Activated CD4-positive, alpha-beta memory T cell treated with anti-CD3 and anti-CD28 coated beads, Interleukin-2, amount 10 ng/mL, durations not matched to agents 7 days and 5 days (primary cell): Measurements from ENCODE around the gene PTGER4. TPM values are rescaled to one million over a fixed set of nuclear protein-coding genes. Genes with fewer than 3 reads are reported as not detected.
"Not testable (repeated sequence)": the region's sequence is repeated elsewhere in the genome, so short reads cannot be mapped to it uniquely, and the experiment has no call there.

Experiments
- CTCF ChIA-PET: fragments of 350-600 bp; sonication (Branson Sonifier 250); formaldehyde crosslinking; loops from one replicate; lab custom pipeline; 2021; ENCODE audit warnings: antibody characterized with exemption, inconsistent platforms; lab: Charles Lee
- POLR2A ChIA-PET: fragments of 350-600 bp; sonication (Branson Sonifier 250); formaldehyde crosslinking; loops from one replicate; lab custom pipeline; 2021; ENCODE audit warnings: antibody characterized with exemption; lab: Charles Lee
- DNase-seq: peaks from one replicate; pipeline ENCODE4 v3.0.0-alpha.2; 2020
- H3K27ac Mint-ChIP-seq: one replicate; pipeline ENCODE4 v1.8.0; 2021; ENCODE audit warnings: mild to moderate bottlenecking, mixed read lengths
- H3K27me3 Mint-ChIP-seq: one replicate; pipeline ENCODE4 v1.8.0; 2021; ENCODE audit warnings: mixed read lengths
- H3K36me3 Mint-ChIP-seq: one replicate; pipeline ENCODE4 v1.8.0; 2021; ENCODE audit warnings: low read depth, mixed read lengths
- H3K4me1 Mint-ChIP-seq: one replicate; pipeline ENCODE4 v1.8.0; 2021; ENCODE audit warnings: mixed read lengths
- H3K4me3 Mint-ChIP-seq: one replicate; pipeline ENCODE4 v1.8.0; 2021; ENCODE audit warnings: mild to moderate bottlenecking, mixed read lengths
- H3K9me3 Mint-ChIP-seq: one replicate; pipeline ENCODE4 v1.8.0; 2021; ENCODE audit warnings: mixed read lengths
- total RNA-seq, 2 experiments: library from RNA; stranded (reverse); gene quantifications; one replicate each; pipeline ENCODE4 v1.2.3, GENCODE V29; 2021

PTGER4 gene
- 10 to 100 TPM; 51.0 to 54.1 TPM for total RNA-seq

DNA sequence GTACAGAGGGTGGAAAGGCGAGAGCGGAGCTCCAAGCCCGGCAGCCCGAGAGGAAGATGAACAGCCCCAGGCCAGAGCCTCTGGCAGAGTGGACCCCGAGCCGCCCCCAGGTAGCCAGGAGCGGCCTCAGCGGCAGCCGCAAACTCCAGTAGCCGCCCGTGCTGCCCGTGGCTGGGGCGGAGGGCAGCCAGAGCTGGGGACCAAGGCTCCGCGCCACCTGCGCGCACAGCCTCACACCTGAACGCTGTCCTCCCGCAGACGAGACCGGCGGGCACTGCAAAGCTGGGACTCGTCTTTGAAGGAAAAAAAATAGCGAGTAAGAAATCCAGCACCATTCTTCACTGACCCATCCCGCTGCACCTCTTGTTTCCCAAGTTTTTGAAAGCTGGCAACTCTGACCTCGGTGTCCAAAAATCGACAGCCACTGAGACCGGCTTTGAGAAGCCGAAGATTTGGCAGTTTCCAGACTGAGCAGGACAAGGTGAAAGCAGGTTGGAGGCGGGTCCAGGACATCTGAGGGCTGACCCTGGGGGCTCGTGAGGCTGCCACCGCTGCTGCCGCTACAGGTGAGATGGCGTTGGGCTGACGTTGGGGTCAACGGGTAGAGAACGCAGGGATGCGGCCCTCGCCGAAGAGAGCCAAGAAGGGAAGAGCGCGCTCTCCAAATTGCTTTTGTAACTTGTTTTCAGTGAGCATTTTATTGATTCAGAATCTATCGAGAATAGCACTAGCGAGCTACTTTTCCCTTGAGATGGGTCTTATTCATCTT lies at the start of gene PTGER4:
TSS of gene PTGER4 (plus strand) at position 3 of the 769 bp plus-strand sequence. CDS start 1,079 bp downstream, outside the sequence.
- Mint-ChIP-seq H3K4me3 (peak within 1 kb of the TSS; percentile 95), H3K27me3 (no peaks in the 10 kb centered on the region), H3K27ac (peak within 1 kb of the TSS; percentile 96), H3K36me3 (peaks cover 45% of the 10 kb centered on the region), H3K4me1 (peaks cover 47% of the 10 kb centered on the region), H3K9me3 (no peaks in the 10 kb centered on the region)
- peak; percentile 52 for DNase-seq
- CTCF ChIA-PET = interaction anchor here (1.1 to 3.4 kb wide), 6 partner anchors 10 to 295 kb away, joined by 3 to 11 read pairs (median 4); no protein-coding TSS in a partner anchor
- POLR2A ChIA-PET = interaction anchor here (0.6 to 8.9 kb wide), 30 partner anchors 9 to 1485 kb away, joined by 3 to 145 read pairs (median 4); no protein-coding TSS in a partner anchor

- Mint-ChIP-seq H3K27me3 (no peaks in the 10 kb centered on the region), H3K27ac (no peak overlapping the region), H3K36me3 (peaks cover 12% of the 10 kb centered on the region), H3K9me3 (peaks cover 4% of the 10 kb centered on the region), H3K4me3 (no peak overlapping the region), H3K4me1 (no peaks in the 10 kb centered on the region)
- ChIA-PET POLR2A (no interaction called here), CTCF (no interaction called here)
- no peak for DNase-seq
These were observed 49.6 kb upstream of the PTGER4 start for GRCh38 chr5:40630126-40630525.

- DNase-seq = no peak
- ChIA-PET CTCF (no interaction called here), POLR2A (no interaction called here)
- H3K4me1 Mint-ChIP-seq = no peaks in the 10 kb centered on the region
- peaks cover 11% of the 10 kb centered on the region for H3K9me3 Mint-ChIP-seq
- H3K36me3 Mint-ChIP-seq = peaks cover 20% of the 10 kb centered on the region
- no peaks in the 10 kb centered on the region for H3K27me3 Mint-ChIP-seq
- H3K27ac Mint-ChIP-seq = no peak overlapping the region
- no peak overlapping the region for H3K4me3 Mint-ChIP-seq
These were observed 48.5 kb upstream of the PTGER4 start for GRCh38 chr5:40631236-40631635.

GRCh38 chr5:40634154-40634553 lies 45.6 kb upstream of the PTGER4 start:
- no peaks in the 10 kb centered on the region for H3K4me1 Mint-ChIP-seq
- DNase-seq = no peak
- no peak overlapping the region for H3K27ac Mint-ChIP-seq
- H3K4me3 Mint-ChIP-seq = no peak overlapping the region
- ChIA-PET POLR2A (no interaction called here), CTCF (no interaction called here)
- H3K36me3 Mint-ChIP-seq = peaks cover 45% of the 10 kb centered on the region
- H3K27me3 Mint-ChIP-seq = no peaks in the 10 kb centered on the region
- H3K9me3 Mint-ChIP-seq = peaks cover 37% of the 10 kb centered on the region

DNA sequence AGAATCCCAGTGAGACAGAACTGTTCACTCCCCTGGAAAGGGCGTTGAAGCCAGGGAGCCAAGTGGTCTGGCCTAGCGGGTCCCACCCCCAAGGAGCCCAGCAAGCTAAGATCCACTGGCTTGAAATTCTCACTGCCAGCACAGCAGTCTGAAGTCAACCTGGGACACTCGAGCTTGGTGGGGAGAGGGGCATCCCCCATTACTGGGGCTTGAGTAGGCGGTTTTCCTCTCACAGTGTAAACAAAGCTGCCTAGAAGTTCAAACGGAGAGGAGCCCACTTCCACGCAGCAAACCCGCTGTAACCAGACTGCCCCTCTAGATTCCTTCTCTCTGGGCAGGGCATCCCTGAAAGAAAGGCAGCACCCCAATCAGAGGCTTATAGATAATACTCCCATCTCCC lies 45.1 kb upstream of the PTGER4 start:
- no peaks in the 10 kb centered on the region for H3K27me3 Mint-ChIP-seq
- peaks cover 42% of the 10 kb centered on the region for H3K9me3 Mint-ChIP-seq
- H3K36me3 Mint-ChIP-seq = peaks cover 50% of the 10 kb centered on the region
- CTCF ChIA-PET = no interaction called here
- H3K27ac Mint-ChIP-seq = no peak overlapping the region
- POLR2A ChIA-PET = no interaction called here
- H3K4me3 Mint-ChIP-seq = no peak overlapping the region
- no peaks in the 10 kb centered on the region for H3K4me1 Mint-ChIP-seq
- no peak for DNase-seq

GRCh38 chr5:40639531-40639930 lies 40.2 kb upstream of the PTGER4 start:
- H3K4me1 Mint-ChIP-seq = peaks cover 18% of the 10 kb centered on the region
- H3K36me3 Mint-ChIP-seq = peaks cover 63% of the 10 kb centered on the region
- H3K27ac Mint-ChIP-seq, POLR2A ChIA-PET, H3K27me3 Mint-ChIP-seq, DNase-seq, H3K4me3 Mint-ChIP-seq: not testable (repeated sequence)
- peaks cover 58% of the 10 kb centered on the region for H3K9me3 Mint-ChIP-seq
- CTCF ChIA-PET = interaction anchor here (1.7 kb wide), 1 partner anchor 44 kb away, joined by 3 read pairs; no protein-coding TSS in a partner anchor

DNA sequence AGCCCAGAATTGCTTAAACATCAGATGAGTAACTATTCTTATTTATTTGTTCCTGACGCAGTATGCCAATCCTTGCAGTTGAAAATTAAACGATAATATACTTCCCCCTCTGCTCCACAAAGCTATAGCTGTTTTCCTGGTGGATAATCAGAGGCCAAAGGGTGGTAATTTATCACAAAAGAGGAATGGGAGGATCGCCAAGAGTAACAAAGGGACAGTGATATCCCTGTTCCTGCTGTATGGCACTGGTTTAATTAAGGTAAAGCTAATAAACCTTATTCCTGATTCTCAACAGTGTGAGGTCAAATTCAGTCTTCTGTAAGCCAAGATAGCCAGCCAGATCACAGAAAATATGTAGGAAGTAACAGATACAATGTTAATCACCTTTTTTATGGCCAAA lies 33.4 kb upstream of the PTGER4 start:
- ChIA-PET CTCF (no interaction called here), POLR2A (no interaction called here)
- no peak for DNase-seq
- Mint-ChIP-seq H3K9me3 (peaks cover 15% of the 10 kb centered on the region), H3K27me3 (no peaks in the 10 kb centered on the region), H3K4me1 (peaks cover 37% of the 10 kb centered on the region), H3K36me3 (peaks cover 48% of the 10 kb centered on the region), H3K4me3 (no peak overlapping the region), H3K27ac (no peak overlapping the region)

GRCh38 chr5:40648150-40648549 lies 31.6 kb upstream of the PTGER4 start:
- DNase-seq = no peak
- peaks cover 45% of the 10 kb centered on the region for H3K4me1 Mint-ChIP-seq
- POLR2A ChIA-PET = interaction anchor here (0.9 to 1.3 kb wide), 3 partner anchors 32 to 38 kb away, joined by 3 to 4 read pairs (median 3); partner anchors contain the start of gene PTGER4
- H3K9me3 Mint-ChIP-seq = peaks cover 12% of the 10 kb centered on the region
- CTCF ChIA-PET = no interaction called here
- peaks cover 43% of the 10 kb centered on the region for H3K36me3 Mint-ChIP-seq
- no peaks in the 10 kb centered on the region for H3K27me3 Mint-ChIP-seq
- H3K4me3 Mint-ChIP-seq = no peak overlapping the region
- H3K27ac Mint-ChIP-seq = no peak overlapping the region

DNA sequence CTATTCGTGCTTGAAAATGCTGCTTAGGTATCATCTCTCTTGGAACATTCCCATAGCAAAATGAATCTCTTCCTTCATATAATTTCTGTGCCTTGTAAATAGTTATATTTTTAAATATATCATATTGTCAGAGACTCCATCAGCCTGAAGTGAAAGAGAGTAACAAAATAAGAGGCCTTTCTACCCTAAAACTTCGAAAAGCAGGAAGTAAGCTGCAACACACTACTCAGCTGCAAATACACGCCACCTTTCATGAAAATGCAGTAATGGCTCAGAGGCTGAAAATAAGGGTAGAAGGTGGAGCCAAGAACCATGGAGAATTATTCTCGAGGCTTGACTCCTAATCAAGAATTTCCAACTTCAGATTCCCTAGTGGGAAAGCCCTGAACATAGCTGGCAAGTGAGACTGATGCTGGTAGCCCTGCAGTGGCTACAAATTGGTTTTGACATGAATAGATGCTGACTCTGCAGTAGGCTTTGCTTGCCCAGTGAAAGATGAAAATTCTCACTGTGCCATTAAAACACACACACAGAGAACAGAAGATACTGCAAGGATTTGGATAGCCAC lies 30.2 kb upstream of the PTGER4 start:
- no peak overlapping the region for H3K4me3 Mint-ChIP-seq
- ChIA-PET CTCF (no interaction called here), POLR2A (interaction anchor here (1.0 kb wide), 1 partner anchor 134 kb away, joined by 3 read pairs; no protein-coding TSS in a partner anchor)
- peaks cover 5% of the 10 kb centered on the region for H3K9me3 Mint-ChIP-seq
- DNase-seq = no peak
- H3K27me3 Mint-ChIP-seq = no peaks in the 10 kb centered on the region
- H3K4me1 Mint-ChIP-seq = peaks cover 57% of the 10 kb centered on the region
- H3K36me3 Mint-ChIP-seq = peaks cover 40% of the 10 kb centered on the region
- peak overlapping the region; percentile 58 for H3K27ac Mint-ChIP-seq

- POLR2A ChIA-PET = interaction anchor here (4.7 to 5.0 kb wide), 2 partner anchors 25 to 30 kb away, joined by 39 to 72 read pairs; partner anchors contain the start of gene PTGER4
- H3K4me1 Mint-ChIP-seq = peaks cover 70% of the 10 kb centered on the region
- CTCF ChIA-PET = interaction anchor here (1.3 kb wide), 1 partner anchor 261 kb away, joined by 3 read pairs; no protein-coding TSS in a partner anchor
- H3K36me3 Mint-ChIP-seq = peaks cover 32% of the 10 kb centered on the region
- H3K4me3 Mint-ChIP-seq = no peak overlapping the region
- no peak overlapping the region for H3K27ac Mint-ChIP-seq
- no peaks in the 10 kb centered on the region for H3K27me3 Mint-ChIP-seq
- H3K9me3 Mint-ChIP-seq = peaks cover 5% of the 10 kb centered on the region
- DNase-seq = no peak
These were observed 28.5 kb upstream of the PTGER4 start for GRCh38 chr5:40651201-40651600.

- POLR2A ChIA-PET = interaction anchor here (0.7 to 5.0 kb wide), 14 partner anchors 9 to 319 kb away, joined by 3 to 72 read pairs (median 4); partner anchors contain the start of gene PTGER4
These were observed 27.1 kb upstream of the PTGER4 start for GRCh38 chr5:40652441-40653220.

More at GRCh38 chr5:40652441-40653220, 27.1 kb upstream of the PTGER4 start:
- H3K4me1 Mint-ChIP-seq = peaks cover 77% of the 10 kb centered on the region
- H3K36me3 Mint-ChIP-seq = peaks cover 32% of the 10 kb centered on the region
- peak overlapping the region; percentile 84 for H3K4me3 Mint-ChIP-seq
- peak; percentile 45 for DNase-seq
- CTCF ChIA-PET = interaction anchor here (1.1 to 1.4 kb wide), 4 partner anchors 28 to 262 kb away, joined by 3 to 6 read pairs (median 4); partner anchors contain the start of gene PTGER4
- no peaks in the 10 kb centered on the region for H3K27me3 Mint-ChIP-seq
- H3K27ac Mint-ChIP-seq = peak overlapping the region; percentile 94
- peaks cover 9% of the 10 kb centered on the region for H3K9me3 Mint-ChIP-seq
